HEK293 (cell line): ENCODE results near the gene CNTN2.

Experiments
- CTCF ChIA-PET: fragments of 350-600 bp; formaldehyde crosslinking; extraction: SDS; loops from one replicate; lab custom pipeline; 2021; ENCODE audit warnings: antibody characterized with exemption; lab: Yijun Ruan, JAX
- POLR2A ChIA-PET: fragments of 300-600 bp; formaldehyde crosslinking; extraction: SDS; loops from one replicate; lab custom pipeline; 2020; ENCODE audit warnings: antibody characterized with exemption, inconsistent platforms; lab: Yijun Ruan, JAX
- H3K27ac ChIP-seq: fragments of 200-500 bp; sonication (Bioruptor generic); 2 replicates; pipeline ENCODE4 v1.5.1; 2014; ENCODE audit warnings: low read depth, low read length, control low read depth, inconsistent platforms; ENCODE audit errors: extremely low read depth
- H3K36me3 ChIP-seq, 2 experiments: fragments of 200-500 bp in 1 of 2; sonication (Bioruptor generic) in 1 of 2; 1 replicate in 1 of 2; 2 replicates in 1 of 2; pipeline ENCODE4 v1.5.1; 2014 to 2017; ENCODE audit warnings: inconsistent platforms in 2 of 2, low read length in 2 of 2; ENCODE audit not compliant: control insufficient read depth in 2 of 2, insufficient read depth in 1 of 2
- H3K4me1 ChIP-seq: fragments of 200-500 bp; sonication (Bioruptor generic); 2 replicates; pipeline ENCODE4 v1.5.1; 2014; ENCODE audit warnings: mild to moderate bottlenecking, low read length, inconsistent platforms; ENCODE audit not compliant: control insufficient read depth, insufficient read depth
- H3K4me3 ChIP-seq: 2 replicates; pipeline ENCODE4 v1.5.1; 2011; ENCODE audit warnings: low read depth, mild to moderate bottlenecking, control low read depth, low read length, moderate library complexity
- H3K9me3 ChIP-seq: fragments of 200-500 bp; sonication (Bioruptor generic); 2 replicates; pipeline ENCODE4 v1.5.1; 2014; ENCODE audit warnings: low read depth, low read length, inconsistent platforms; ENCODE audit not compliant: control insufficient read depth, insufficient read depth
- AEBP2 ChIP-seq: fragments of 450-650 bp; formaldehyde crosslinking; IDR thresholded peaks from 2 replicates; pipeline ENCODE4 v1.5.1; 2016; ENCODE audit warnings: missing biosample characterization, missing genetic modification characterization, borderline replicate concordance
- HIC1 ChIP-seq: fragments of 450-650 bp; formaldehyde crosslinking; IDR thresholded peaks from 2 replicates; pipeline ENCODE4 v1.5.1; 2016; ENCODE audit warnings: missing biosample characterization, missing genetic modification characterization
- HOXD13 ChIP-seq: sonication (generic); formaldehyde crosslinking; IDR thresholded peaks from 2 replicates; pipeline ENCODE4 v1.8.0; 2022; ENCODE audit warnings: missing genetic modification reagents, borderline replicate concordance
- MEIS1 ChIP-seq: sonication (generic); formaldehyde crosslinking; IDR thresholded peaks from 2 replicates; pipeline ENCODE4 v1.8.1; 2022; ENCODE audit warnings: missing genetic modification reagents, mild to moderate bottlenecking, borderline replicate concordance
- OSR2 ChIP-seq: fragments of 450-650 bp; formaldehyde crosslinking; IDR thresholded peaks from 2 replicates; pipeline ENCODE4 v1.5.1; 2016; ENCODE audit warnings: missing biosample characterization, missing genetic modification characterization
- SP7 ChIP-seq: fragments of 450-650 bp; formaldehyde crosslinking; IDR thresholded peaks from 2 replicates; pipeline ENCODE4 v1.5.1; 2016; ENCODE audit warnings: missing biosample characterization, missing genetic modification characterization
- TCF7L2 ChIP-seq: IDR thresholded peaks from 2 replicates; pipeline ENCODE4 v1.6.1; 2011; ENCODE audit warnings: low read depth, mild to moderate bottlenecking, inconsistent platforms, low read length, moderate library complexity, borderline replicate concordance
- WT1 ChIP-seq: fragments of 450-650 bp; formaldehyde crosslinking; IDR thresholded peaks from 2 replicates; pipeline ENCODE4 v1.5.1; 2016; ENCODE audit warnings: missing biosample characterization, missing genetic modification characterization
- YY1 ChIP-seq: fragments of 450-650 bp; formaldehyde crosslinking; IDR thresholded peaks from 2 replicates; pipeline ENCODE4 v1.5.1; 2018; ENCODE audit warnings: missing biosample characterization, missing genetic modification characterization
- ZBTB7A ChIP-seq: fragments of 450-650 bp; formaldehyde crosslinking; IDR thresholded peaks from 2 replicates; pipeline ENCODE4 v1.5.1; 2016; ENCODE audit warnings: low read depth, missing biosample characterization, missing genetic modification characterization
- ZNF112 ChIP-seq: fragments of 450-650 bp; formaldehyde crosslinking; IDR thresholded peaks from 2 replicates; pipeline ENCODE4 v1.5.0; 2017; ENCODE audit warnings: missing biosample characterization, missing genetic modification characterization
- ZNF202 ChIP-seq: fragments of 450-650 bp; formaldehyde crosslinking; IDR thresholded peaks from 2 replicates; pipeline ENCODE4 v1.5.1; 2016; ENCODE audit warnings: missing biosample characterization, missing genetic modification characterization, borderline replicate concordance
- ZNF23 ChIP-seq: fragments of 450-650 bp; formaldehyde crosslinking; IDR thresholded peaks from 2 replicates; pipeline ENCODE4 v1.5.1; 2016; ENCODE audit warnings: missing biosample characterization, missing genetic modification characterization, borderline replicate concordance
- ZNF324 ChIP-seq: fragments of 450-650 bp; formaldehyde crosslinking; IDR thresholded peaks from 2 replicates; pipeline ENCODE4 v1.5.1; 2016; ENCODE audit warnings: missing biosample characterization, missing genetic modification characterization
- ZNF335 ChIP-seq: fragments of 450-650 bp; formaldehyde crosslinking; conservative IDR thresholded peaks from 2 replicates; pipeline ENCODE4 v1.5.1; 2016; ENCODE audit warnings: missing biosample characterization, missing genetic modification characterization
- ZNF433 ChIP-seq: fragments of 450-650 bp; formaldehyde crosslinking; IDR thresholded peaks from 2 replicates; pipeline ENCODE4 v1.5.1; 2016; ENCODE audit warnings: missing biosample characterization, missing genetic modification characterization, low read depth
- ZNF510 ChIP-seq: fragments of 450-650 bp; formaldehyde crosslinking; IDR thresholded peaks from 2 replicates; pipeline ENCODE4 v1.5.1; 2018; ENCODE audit warnings: mild to moderate bottlenecking, missing genetic modification characterization, missing biosample characterization; ENCODE audit not compliant: insufficient replicate concordance
- ZNF561 ChIP-seq: fragments of 450-650 bp; IDR thresholded peaks from 2 replicates; pipeline ENCODE4 v1.5.1; 2018; ENCODE audit warnings: missing biosample characterization, missing genetic modification characterization, borderline replicate concordance
- ZNF585B ChIP-seq: fragments of 450-650 bp; formaldehyde crosslinking; IDR thresholded peaks from 2 replicates; pipeline ENCODE4 v1.5.1; 2016; ENCODE audit warnings: missing biosample characterization, missing genetic modification characterization
- ZNF600 ChIP-seq: fragments of 450-650 bp; formaldehyde crosslinking; IDR thresholded peaks from 2 replicates; pipeline ENCODE4 v1.5.1; 2016; ENCODE audit warnings: missing biosample characterization, missing genetic modification characterization
- ZNF610 ChIP-seq: fragments of 450-650 bp; formaldehyde crosslinking; IDR thresholded peaks from 2 replicates; pipeline ENCODE4 v1.5.1; 2016; ENCODE audit warnings: missing biosample characterization, missing genetic modification characterization, borderline replicate concordance
- ZNF658 ChIP-seq: fragments of 450-650 bp; formaldehyde crosslinking; IDR thresholded peaks from 2 replicates; pipeline ENCODE4; 2016; ENCODE audit warnings: missing biosample characterization, missing genetic modification characterization
- ZNF664 ChIP-seq: fragments of 450-650 bp; formaldehyde crosslinking; IDR thresholded peaks from 2 replicates; pipeline ENCODE4 v1.5.1; 2016; ENCODE audit warnings: missing biosample characterization, missing genetic modification characterization
- ZSCAN16 ChIP-seq: fragments of 450-650 bp; formaldehyde crosslinking; IDR thresholded peaks from 2 replicates; pipeline ENCODE4 v1.5.1; 2016; ENCODE audit warnings: missing biosample characterization, missing genetic modification characterization
- TF ChIP-seq, protein P1 (sequence below): fragments of 450-650 bp; formaldehyde crosslinking; IDR thresholded peaks from 2 replicates; pipeline ENCODE4 v1.5.1; 2016; ENCODE audit warnings: missing biosample characterization, missing genetic modification characterization

Gene CNTN2

DNA sequence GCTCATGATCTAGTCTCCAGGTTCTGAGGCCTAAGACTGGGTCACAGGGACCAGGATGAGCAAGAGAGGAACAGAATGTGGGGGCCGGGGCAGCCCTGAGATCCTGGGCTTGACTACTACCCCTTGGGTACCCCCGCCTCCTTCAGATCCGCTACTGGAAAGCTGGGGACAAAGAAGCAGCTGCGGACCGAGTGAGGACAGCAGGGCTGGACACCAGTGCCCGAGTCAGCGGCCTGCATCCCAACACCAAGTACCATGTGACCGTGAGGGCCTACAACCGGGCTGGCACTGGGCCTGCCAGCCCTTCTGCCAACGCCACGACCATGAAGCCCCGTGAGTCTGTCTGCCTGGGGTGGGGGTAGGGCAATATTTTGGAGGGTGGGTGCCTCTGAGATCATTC lies 28.8 kb downstream of the CNTN2 start (continued):
- TF ChIP-seq HIC1 (tag by site-specific recombination) (no peak), ZNF610 (tag by site-specific recombination) (no peak), ZSCAN16 (tag by site-specific recombination) (no peak), ZBTB7A (tag by site-specific recombination) (no peak)

DNA sequence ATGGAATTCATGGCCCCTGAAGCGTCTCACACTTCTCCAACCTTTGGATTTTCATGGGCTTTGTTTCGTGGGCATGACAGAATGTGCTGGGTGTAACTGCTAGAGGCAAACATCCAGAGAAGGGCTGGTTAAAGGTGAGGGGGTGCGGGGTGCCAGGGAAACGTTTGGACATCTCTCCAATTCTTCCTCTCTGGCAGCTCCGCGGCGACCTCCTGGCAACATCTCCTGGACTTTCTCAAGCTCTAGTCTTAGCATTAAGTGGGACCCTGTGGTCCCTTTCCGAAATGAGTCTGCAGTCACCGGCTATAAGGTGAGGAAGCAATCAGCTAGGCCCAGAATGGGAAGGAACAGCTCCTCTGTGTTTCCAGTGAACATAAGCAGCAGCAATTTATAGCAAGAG lies 29.3 kb downstream of the CNTN2 start:
- CTCF ChIA-PET: interaction anchor here (0.7 to 7.9 kb wide), 3 partner anchors 10 to 183 kb away, joined by 3 to 60 read pairs (median 6); no protein-coding TSS in a partner anchor
- no peak overlapping the region for H3K27ac ChIP-seq
- H3K4me1 ChIP-seq: no peaks in the 10 kb centered on the region
- H3K36me3 ChIP-seq: no peaks in the 10 kb centered on the region
- TF ChIP-seq MEIS1: no peak
- TF ChIP-seq ZNF664 (tag by site-specific recombination): no peak
- H3K4me3 ChIP-seq: no peak overlapping the region
- H3K9me3 ChIP-seq: no peaks in the 10 kb centered on the region
- POLR2A ChIA-PET: no interaction called here

- ChIA-PET CTCF (interaction anchor here (0.9 to 7.9 kb wide), 2 partner anchors 11 to 84 kb away, joined by 6 to 60 read pairs; no protein-coding TSS in a partner anchor), POLR2A (no interaction called here)
- Histone ChIP-seq H3K4me1 (no peaks in the 10 kb centered on the region), H3K27ac (no peak overlapping the region), H3K36me3 (no peaks in the 10 kb centered on the region), H3K9me3 (no peaks in the 10 kb centered on the region), H3K4me3 (no peak overlapping the region)
- TF ChIP-seq TCF7L2 (no peak), YY1 (no peak), AEBP2 (tag by site-specific recombination) (no peak), ZNF585B (tag by site-specific recombination) (no peak)
- TF ChIP-seq, protein P1, sequence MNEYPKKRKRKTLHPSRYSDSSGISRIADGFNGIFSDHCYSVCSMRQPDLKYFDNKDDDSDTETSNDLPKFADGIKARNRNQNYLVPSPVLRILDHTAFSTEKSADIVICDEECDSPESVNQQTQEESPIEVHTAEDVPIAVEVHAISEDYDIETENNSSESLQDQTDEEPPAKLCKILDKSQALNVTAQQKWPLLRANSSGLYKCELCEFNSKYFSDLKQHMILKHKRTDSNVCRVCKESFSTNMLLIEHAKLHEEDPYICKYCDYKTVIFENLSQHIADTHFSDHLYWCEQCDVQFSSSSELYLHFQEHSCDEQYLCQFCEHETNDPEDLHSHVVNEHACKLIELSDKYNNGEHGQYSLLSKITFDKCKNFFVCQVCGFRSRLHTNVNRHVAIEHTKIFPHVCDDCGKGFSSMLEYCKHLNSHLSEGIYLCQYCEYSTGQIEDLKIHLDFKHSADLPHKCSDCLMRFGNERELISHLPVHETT (tag by site-specific recombination): no peak
Observed at GRCh38 chr1:205072881-205073280, 29.9 kb downstream of the CNTN2 start.

DNA sequence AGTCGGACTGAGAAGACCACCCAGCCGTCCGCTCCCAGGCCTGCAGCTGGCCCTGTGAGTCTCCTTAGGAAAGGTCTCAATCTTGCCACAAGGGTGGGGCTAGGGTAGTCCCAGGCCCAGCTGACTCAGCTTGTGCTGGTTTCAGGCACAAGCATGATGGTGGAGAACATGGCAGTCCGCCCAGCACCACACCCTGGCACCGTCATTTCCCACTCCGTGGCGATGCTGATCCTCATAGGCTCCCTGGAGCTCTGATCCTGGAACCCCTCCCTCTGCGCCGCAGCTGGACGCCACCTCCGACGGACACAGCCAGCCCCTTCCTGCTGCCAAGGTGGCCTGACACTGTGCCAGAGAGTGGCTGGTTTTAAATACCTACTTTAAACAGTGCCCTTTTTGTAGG lies 30.5 kb downstream of the CNTN2 start:
- Histone ChIP-seq H3K36me3 (no peaks in the 10 kb centered on the region), H3K4me1 (no peaks in the 10 kb centered on the region), H3K9me3 (no peaks in the 10 kb centered on the region), H3K4me3 (no peak overlapping the region), H3K27ac (no peak overlapping the region)
- POLR2A ChIA-PET: no interaction called here
- CTCF ChIA-PET: interaction anchor here (7.9 kb wide), 1 partner anchor 11 kb away, joined by 60 read pairs; no protein-coding TSS in a partner anchor
- TF ChIP-seq ZNF658 (tag by site-specific recombination): no peak
- no peak for TF ChIP-seq ZNF324 (tag by site-specific recombination)
- TF ChIP-seq ZNF433 (tag by site-specific recombination): no peak
- no peak for TF ChIP-seq HOXD13
- no peak for TF ChIP-seq SP7 (tag by site-specific recombination)
- TF ChIP-seq ZNF335 (tag by site-specific recombination): no peak
- no peak for TF ChIP-seq ZNF112 (tag by site-specific recombination)
- TF ChIP-seq WT1 (tag by site-specific recombination): no peak
- no peak for TF ChIP-seq OSR2 (tag by site-specific recombination)
- TF ChIP-seq ZNF23 (tag by site-specific recombination): no peak
- no peak for TF ChIP-seq ZNF561 (tag by site-specific recombination)
- no peak for TF ChIP-seq ZNF600
- TF ChIP-seq ZNF510 (tag by site-specific recombination): no peak
- TF ChIP-seq ZNF202 (tag by site-specific recombination): no peak
